GM21723 (cell line): ENCODE results near the gene NCKAP5.

Experiments used
- ATAC-seq: cut with Tn5 transposase; IDR thresholded peaks from one replicate; pipeline ENCODE4 v1.9.1; 2021; ENCODE audit warnings: mild to moderate bottlenecking, moderate library complexity; ENCODE audit not compliant: unreplicated experiment

The NCKAP5 gene

GRCh38 chr2:132664096-132664495 is 904.2 kb downstream of the NCKAP5 start:
- ATAC-seq = no peak

DNA sequence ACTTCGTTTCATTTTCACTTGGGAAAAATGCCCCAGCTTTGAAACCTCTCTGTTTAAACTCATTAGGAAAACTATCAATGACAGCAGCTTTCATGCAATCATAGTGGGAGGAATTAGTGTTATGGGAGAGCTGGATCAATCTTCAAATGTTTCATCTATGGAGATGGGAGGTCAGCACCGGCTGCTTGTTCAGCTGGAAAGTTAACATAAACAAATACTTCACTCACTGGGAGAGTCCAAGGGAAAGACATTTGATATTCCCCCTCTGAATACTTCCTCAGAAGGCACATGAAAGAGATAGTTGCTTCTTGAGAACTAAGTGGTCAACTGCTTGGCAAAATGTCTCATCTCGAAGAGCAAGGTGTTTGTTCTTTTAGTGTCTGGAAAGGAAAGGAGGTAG is 905.5 kb downstream of the NCKAP5 start:
- ATAC-seq = no peak

DNA sequence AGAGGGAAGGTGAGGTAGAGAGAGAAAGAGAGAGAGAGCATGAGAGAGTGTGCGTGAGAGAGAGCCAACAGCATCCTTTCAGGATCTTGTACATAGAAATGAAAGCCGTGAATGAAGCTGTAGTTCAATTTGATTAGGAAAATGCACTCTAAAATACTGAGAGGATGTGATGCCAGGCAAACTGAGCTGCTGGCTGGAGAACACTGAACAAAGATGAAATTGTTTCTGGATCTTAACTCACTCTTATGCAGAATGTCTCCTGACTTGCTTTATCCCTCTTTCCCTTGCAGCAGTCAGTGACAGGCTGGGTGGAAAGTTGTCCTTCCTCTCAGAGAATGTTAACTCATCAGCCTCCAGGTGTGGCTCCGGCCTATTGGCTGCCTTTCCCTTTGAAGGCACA is 908.9 kb downstream of the NCKAP5 start:
- no peak for ATAC-seq

- no peak for ATAC-seq
Observed at GRCh38 chr2:132656266-132656975, 911.8 kb downstream of the NCKAP5 start.

DNA sequence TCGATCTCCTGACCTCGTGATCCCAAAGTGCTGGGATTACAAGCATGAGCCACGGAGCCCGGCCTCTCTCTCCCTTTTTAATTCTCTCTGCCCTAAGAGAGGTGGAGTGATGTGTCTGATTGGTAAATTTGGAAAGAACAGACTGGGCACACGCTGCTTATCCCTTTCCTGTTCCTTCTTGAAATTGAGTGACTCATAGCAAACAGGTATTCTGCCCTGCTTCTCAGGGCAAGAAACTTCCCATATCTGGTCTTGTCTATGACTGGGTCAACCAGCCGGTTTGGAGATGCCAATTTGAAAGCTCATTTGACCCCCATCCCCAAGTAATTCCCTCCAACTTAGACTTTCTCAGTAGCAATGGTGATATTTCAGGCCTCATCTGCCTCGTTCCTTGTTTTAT is 913.3 kb downstream of the NCKAP5 start:
- no peak for ATAC-seq

- ATAC-seq = no peak
Observed at GRCh38 chr2:132654335-132654734, 913.9 kb downstream of the NCKAP5 start.

GRCh38 chr2:132652474-132652873 is 915.8 kb downstream of the NCKAP5 start:
- no peak for ATAC-seq

DNA sequence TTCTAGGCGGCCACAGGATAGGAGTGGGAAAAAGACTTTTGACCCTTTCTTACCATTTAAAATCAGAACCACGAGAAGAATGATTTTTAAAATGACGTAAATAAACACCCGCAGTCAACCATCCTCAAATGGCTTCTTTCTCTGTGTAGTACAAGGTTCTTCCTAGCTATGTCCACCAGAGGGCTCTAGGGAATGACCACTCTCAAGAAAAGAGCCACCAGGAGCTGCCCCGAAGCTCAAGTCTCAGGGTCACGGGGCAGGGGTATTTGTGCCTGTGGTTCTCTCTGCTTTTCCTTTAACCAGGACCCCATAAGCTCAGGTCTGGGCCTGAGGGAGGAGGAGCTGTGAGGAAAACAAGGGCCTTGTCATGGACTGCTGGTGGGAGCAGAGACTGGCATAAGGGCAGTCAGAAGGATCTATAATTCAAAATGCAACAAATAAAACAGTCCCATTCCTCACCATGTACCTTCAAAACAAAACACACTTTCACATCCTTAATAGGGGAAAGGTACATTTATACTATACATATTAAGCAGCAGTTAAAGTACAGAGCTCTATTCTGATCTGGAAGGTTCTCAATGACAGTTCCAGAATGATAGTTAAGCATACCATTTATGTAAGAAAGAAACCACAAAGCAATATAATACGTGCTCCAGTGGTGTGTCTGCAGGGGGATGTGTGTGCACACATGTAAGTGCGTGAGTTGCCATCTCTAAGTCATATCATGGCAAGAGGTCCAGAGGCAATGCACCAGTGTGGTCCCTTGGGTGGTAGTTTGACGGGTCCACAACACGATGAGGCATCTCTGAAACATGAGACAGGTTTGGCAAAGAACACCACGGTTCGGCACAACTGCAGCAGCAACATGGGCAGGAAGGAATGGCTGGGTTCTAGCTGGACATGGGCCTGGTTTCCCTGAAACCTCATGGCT is 916.9 kb downstream of the NCKAP5 start:
- no peak for ATAC-seq

DNA sequence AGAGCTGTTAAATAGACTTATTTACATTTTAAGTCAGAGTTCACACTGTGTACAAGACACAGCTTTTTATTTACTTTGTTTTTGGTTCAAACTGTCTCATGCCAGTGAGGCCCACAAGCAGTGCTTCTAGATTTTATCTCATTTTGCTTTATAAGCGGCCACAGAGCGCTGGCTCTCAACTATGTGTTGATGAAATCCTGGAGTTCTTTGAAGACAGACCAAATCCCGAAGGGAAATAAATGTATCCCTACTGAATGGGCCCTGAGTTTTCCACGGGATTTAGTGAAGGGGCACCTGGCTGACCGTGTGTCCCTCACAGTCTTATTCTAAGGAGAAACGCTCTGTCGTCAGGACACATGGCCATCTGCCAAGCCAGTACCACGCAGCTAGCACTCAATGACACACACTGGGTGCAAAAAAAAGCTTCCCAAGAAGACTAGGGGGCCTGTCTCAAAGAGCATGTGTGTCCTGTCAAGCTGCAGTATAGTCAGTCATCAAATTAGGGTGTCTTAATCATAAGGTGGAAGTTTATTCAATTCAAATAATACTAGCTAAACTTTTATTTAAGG is 921.6 kb downstream of the NCKAP5 start:
- ATAC-seq = no peak

DNA sequence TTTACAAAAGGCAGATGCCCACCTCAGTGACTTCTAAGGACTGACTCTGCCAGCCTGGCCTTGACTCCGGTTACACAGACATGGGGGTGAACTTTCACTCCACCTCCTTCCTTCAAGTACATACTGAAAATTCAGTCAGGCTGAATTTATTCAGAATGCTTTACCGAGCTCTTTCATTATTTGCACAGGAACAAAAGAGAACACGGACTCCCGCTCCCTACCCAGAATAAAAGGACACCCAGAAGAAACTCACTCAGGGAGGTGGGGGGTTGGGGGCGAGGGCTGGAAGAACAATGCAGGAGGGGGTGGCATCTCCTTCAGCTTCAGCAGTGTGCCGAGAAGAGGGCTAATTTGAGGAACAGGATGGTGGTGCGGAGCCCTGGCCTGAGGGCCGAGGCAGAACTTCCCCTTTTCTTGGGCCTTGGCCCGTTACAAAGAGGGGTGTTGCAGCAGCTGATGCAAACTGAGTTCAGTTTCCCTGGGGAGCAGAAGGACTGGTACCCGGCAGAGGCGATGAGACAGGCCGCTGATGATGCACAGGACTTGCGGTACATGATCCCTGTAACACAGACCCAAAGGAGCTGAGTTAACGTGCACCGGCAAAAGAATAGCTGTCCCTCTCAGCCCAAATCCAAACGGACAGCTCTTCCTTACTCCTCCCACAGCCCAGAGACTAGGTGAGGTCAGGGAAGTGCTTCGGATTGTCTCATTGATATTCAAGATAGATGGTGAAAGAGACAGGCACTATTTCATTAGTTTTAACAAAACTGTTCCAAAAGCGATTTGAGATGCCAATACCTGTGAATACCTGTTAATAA is 922.3 kb downstream of the NCKAP5 start:
- no peak for ATAC-seq

GRCh38 chr2:132645176-132645575 is 923.1 kb downstream of the NCKAP5 start:
- ATAC-seq = no peak

GRCh38 chr2:132642415-132642814 is 925.8 kb downstream of the NCKAP5 start:
- no peak for ATAC-seq

DNA sequence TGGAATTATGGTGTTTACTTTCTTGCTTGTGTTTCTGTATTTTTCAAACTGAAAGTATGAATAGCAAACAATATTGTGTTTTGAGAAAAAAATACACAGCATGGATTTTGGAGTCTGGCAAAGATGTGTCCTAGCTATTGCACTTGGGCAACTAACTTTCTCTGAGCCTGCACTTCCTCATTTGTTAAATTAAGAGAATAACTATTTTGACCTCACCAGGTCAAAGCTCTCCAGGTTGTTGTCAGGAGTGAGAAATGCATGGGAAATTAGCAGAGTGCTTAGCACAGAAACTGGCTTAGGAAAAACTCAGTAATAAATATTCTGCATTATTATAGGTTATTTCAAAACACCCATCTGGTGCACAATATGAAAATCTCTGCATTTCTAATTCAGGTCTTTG is 926.4 kb downstream of the NCKAP5 start:
- ATAC-seq = no peak

DNA sequence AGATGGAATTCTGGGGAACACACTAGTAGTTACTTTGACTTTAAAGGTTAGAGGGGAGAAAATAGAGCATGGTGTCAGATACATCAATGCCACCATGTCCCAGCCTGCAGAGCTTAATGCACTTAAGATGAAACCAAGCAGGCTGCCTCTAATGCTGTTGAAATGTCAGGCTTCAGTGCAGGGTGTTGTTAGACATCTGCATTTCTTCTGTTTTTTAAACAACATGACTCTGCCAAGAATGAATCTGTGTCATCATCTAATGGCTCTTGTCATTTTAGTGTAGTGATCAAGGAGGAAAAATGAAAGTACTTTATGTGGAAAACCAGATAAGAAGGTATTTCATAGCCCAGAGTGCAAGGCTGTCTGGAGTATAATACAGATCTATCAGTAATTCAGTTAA is 928.1 kb downstream of the NCKAP5 start:
- no peak for ATAC-seq

DNA sequence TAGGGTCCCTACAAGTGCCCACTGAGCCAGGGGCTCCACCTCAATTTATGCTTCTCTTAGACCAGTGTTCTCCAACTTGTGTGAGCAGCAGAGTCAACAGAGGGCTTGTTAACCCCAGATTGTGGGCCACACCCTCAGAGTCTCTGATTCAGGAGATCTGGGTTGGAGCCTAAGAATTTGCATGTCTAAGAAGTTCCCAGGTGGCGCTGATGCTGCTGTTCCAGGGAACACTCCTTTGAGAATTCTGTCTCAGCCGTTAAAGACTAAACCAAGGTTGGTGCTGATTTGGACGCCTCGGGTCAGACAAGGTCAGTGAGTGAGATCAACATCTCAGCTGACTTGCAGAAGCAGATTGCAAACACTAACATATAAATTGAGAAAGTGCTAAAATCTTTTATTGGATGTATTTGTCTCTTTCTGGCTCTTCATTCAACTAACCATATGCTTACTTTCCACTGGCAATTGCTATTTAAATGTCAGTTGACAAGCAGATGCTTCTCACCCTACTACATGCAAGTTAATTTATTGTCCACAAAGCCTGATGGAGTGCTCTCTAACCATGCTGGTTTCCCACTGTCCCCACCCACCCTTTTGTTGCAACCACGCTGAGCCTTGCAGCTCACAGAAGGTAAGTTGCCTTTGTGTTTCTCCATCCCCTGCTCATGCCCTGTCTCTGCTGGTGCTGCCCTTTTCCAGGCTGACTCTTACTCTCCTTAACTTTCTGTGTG is 929.8 kb downstream of the NCKAP5 start:
- ATAC-seq = no peak

DNA sequence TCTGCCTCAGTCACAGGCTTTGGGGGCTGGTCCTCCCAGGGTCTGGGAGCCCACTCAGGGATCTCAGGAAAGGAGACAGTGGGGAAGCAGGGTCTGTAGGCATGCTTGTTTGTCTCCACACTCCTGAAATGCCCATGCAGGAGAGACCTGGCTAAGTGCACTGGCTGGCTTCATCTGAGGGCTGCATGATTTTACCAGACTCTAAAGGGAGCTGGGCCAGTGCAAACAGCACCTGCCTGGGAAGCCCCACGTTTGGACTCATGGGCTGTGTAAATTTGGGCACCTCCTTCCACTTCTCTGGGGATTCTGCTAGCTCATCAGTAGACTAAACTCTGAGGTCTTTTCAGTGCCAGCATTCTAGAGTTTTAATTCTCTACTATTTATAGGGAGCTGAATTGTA is 931.9 kb downstream of the NCKAP5 start:
- ATAC-seq = no peak

DNA sequence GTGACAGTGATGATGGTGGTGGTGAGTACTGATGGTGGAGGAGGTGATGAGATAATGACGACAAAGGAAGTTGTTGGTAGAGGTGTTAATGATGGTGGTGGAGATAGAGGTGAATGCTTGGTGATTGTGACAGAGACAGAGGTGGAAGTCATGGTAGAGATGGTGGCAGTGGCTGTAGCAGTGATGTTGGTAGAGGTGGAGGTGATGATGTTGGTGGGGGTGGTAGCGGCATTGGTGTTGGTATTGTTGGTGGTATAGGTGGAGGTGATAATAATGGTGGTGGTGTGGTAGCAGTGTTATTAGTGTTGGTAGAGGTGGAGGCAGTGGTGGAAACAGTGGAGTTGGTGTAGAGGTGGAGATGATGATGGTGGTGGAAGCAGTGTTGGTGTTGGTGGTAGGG is 934.6 kb downstream of the NCKAP5 start:
- ATAC-seq = no peak

GRCh38 chr2:132632000-132632649 is 936.1 kb downstream of the NCKAP5 start:
- ATAC-seq = no peak

GRCh38 chr2:132627536-132627935 is 940.7 kb downstream of the NCKAP5 start:
- no peak for ATAC-seq
